K562 (cell line): ENCODE measurements around the gene ST6GALNAC2. TPM values are rescaled to one million over a fixed set of nuclear protein-coding genes. Genes with fewer than 3 reads are reported as not detected.

ENCODE experiments used
- ATAC-seq: fragments of 200-7000 bp; cut with Tn5 transposase; 3 replicates; pipeline ENCODE4 v1.9.1; 2020; ENCODE audit warnings: moderate library complexity
- BruUV-seq: library from RNA; stranded (reverse); fragments of 400-500 nt; replicated peaks from 2 replicates; lab custom pipeline; 2021; lab: Mats Ljungman, UMichigan
- CTCF ChIA-PET: fragments of 300-600 bp; formaldehyde crosslinking; extraction: SDS; loops from one replicate; lab custom pipeline; 2021; ENCODE audit warnings: low intra/inter-chr PET ratio; lab: Yijun Ruan, JAX
- POLR2A ChIA-PET: fragments of 300-600, 350-650 bp; sonication (Branson Sonifier 250); formaldehyde crosslinking; extraction: SDS; loops from one replicate; lab custom pipeline; 2021; ENCODE audit warnings: antibody characterized with exemption, inconsistent platforms; lab: Yijun Ruan, JAX
- DNase-seq, 4 experiments: peaks; one replicate each; pipeline versions ENCODE4 v3.0.0 to v3.0.0-alpha.2; 2011 to 2018; ENCODE audit warnings: low spot score in 3 of 4, mixed read lengths in 3 of 4; ENCODE audit errors: extremely low read depth in 1 of 4
- FAIRE-seq: peaks from 2 replicates; lab custom pipeline; 2011; peaks lifted over from hg19 to GRCh38; lab: Jason Lieb, UNC
- H2AFZ ChIP-seq: 2 replicates; pipeline ENCODE4 v1.6.0; 2011; ENCODE audit warnings: low read depth, low read length, control low read depth, inconsistent platforms
- H3K27ac ChIP-seq: fragments of 200-600 bp; 3 replicates; pipeline ENCODE4 v1.8.0; 2011; ENCODE audit warnings: low read depth, mild to moderate bottlenecking, control low read depth, inconsistent platforms, low read length, moderate library complexity, mixed read lengths; ENCODE audit errors: extremely low read depth
- H3K27me3 ChIP-seq, 2 experiments: fragments of 300-600 bp in 1 of 2; 2 replicates in 1 of 2; 3 replicates in 1 of 2; pipeline versions ENCODE4 v1.6.0 to v1.8.0; 2011; ENCODE audit warnings: inconsistent platforms in 2 of 2, low read length in 2 of 2, mild to moderate bottlenecking in 1 of 2, mixed read lengths in 1 of 2, moderate library complexity in 1 of 2; ENCODE audit not compliant: control insufficient read depth in 2 of 2, insufficient read depth in 2 of 2
- H3K36me3 ChIP-seq: fragments of 300-600 bp; 3 replicates; pipeline ENCODE4 v1.8.0; 2011; ENCODE audit warnings: mild to moderate bottlenecking, low read length, inconsistent platforms; ENCODE audit not compliant: control insufficient read depth, insufficient read depth
- H3K4me1 ChIP-seq, 2 experiments: fragments of 200-600 bp in 1 of 2; replicated peaks in 1 of 2; 2 replicates in 1 of 2; 3 replicates in 1 of 2; pipeline versions ENCODE4 v1.5.1 to v1.8.0; 2011; ENCODE audit warnings: inconsistent platforms in 2 of 2, low read length in 2 of 2, mild to moderate bottlenecking in 1 of 2, mixed read lengths in 1 of 2, moderate library complexity in 1 of 2; ENCODE audit not compliant: control insufficient read depth in 2 of 2, insufficient read depth in 2 of 2
- H3K4me2 ChIP-seq: 2 replicates; pipeline ENCODE4 v1.6.1; 2011; ENCODE audit warnings: low read length, control low read depth, inconsistent platforms, mixed read lengths; ENCODE audit not compliant: insufficient read depth
- H3K4me3 ChIP-seq: fragments of 200-600 bp; sonication (generic), shearing (Covaris generic); 2 replicates; pipeline ENCODE4 v1.5.1; 2016; ENCODE audit warnings: control low read depth, inconsistent platforms
- H3K79me2 ChIP-seq: fragments of 200-600 bp; 3 replicates; pipeline ENCODE4 v1.8.0; 2011; ENCODE audit warnings: low read length, inconsistent platforms; ENCODE audit not compliant: control insufficient read depth, insufficient read depth
- H3K9ac ChIP-seq, 2 experiments: 2 replicates each; pipeline versions ENCODE4 v1.6.0 to v1.6.1; 2011; ENCODE audit warnings: low read depth in 2 of 2, low read length in 2 of 2, control low read depth in 1 of 2, inconsistent platforms in 1 of 2, mild to moderate bottlenecking in 1 of 2, mixed read lengths in 1 of 2; ENCODE audit not compliant: insufficient read depth in 1 of 2
- H3K9me1 ChIP-seq: one replicate; pipeline ENCODE4 v1.6.0; 2011; ENCODE audit warnings: inconsistent platforms, mild to moderate bottlenecking, low read length, moderate library complexity; ENCODE audit not compliant: control insufficient read depth, insufficient read depth
- H3K9me3 ChIP-seq: replicated peaks from 2 replicates; pipeline ENCODE4 v1.5.1; 2011; ENCODE audit warnings: low read depth, low read length, inconsistent platforms; ENCODE audit not compliant: control insufficient read depth, insufficient read depth
- H4K20me1 ChIP-seq: replicated peaks from 2 replicates; pipeline ENCODE4 v1.6.1; 2011; ENCODE audit warnings: low read length, inconsistent platforms, mixed read lengths; ENCODE audit not compliant: control insufficient read depth, insufficient read depth
- BHLHE40 ChIP-seq: IDR thresholded peaks from 2 replicates; pipeline ENCODE4 v1.6.1; 2011; ENCODE audit warnings: low read length, improper control_type of control experiment
- E2F8 ChIP-seq: fragments of 450-650 bp; IDR thresholded peaks from 2 replicates; pipeline ENCODE4 v1.7.1; 2018; ENCODE audit warnings: mild to moderate bottlenecking, low read depth; ENCODE audit not compliant: partially characterized antibody
- EGR1 ChIP-seq: fragments of 450-650 bp; conservative IDR thresholded peaks from 2 replicates; pipeline ENCODE4 v1.6.1; 2017; ENCODE audit warnings: mild to moderate bottlenecking
- FOXA3 ChIP-seq, 2 experiments: fragments of 450-650 bp in 1 of 2; sonication (generic) in 1 of 2; formaldehyde crosslinking; IDR thresholded peaks in 1 of 2; conservative IDR thresholded peaks in 1 of 2; 2 replicates each; pipeline versions ENCODE4 v1.4.0 to v1.8.0; 2020 to 2022; ENCODE audit warnings: mild to moderate bottlenecking in 2 of 2, missing genetic modification reagents in 1 of 2
- GTF2F1 ChIP-seq: IDR thresholded peaks from 2 replicates; pipeline ENCODE4 v1.6.1; 2011; ENCODE audit warnings: low read depth, low read length, improper control_type of control experiment
- POLR2G ChIP-seq: fragments of 200-400 bp; formaldehyde crosslinking; IDR thresholded peaks from 2 replicates; pipeline ENCODE4 v1.6.1; 2017; ENCODE audit warnings: low read depth, mild to moderate bottlenecking, antibody characterized with exemption, low read length, moderate library complexity
- RBM17 ChIP-seq: fragments of 200-400 bp; formaldehyde crosslinking; IDR thresholded peaks from 2 replicates; pipeline ENCODE4 v1.6.1; 2017; ENCODE audit warnings: low read depth, mild to moderate bottlenecking, low read length, borderline replicate concordance
- RBM25 ChIP-seq: fragments of 200-400 bp; formaldehyde crosslinking; IDR thresholded peaks from 2 replicates; pipeline ENCODE4 v1.6.1; 2018; ENCODE audit warnings: low read length, low read depth, moderate library complexity; ENCODE audit not compliant: severe bottlenecking
- ZNF133 ChIP-seq: fragments of 250-450 bp; sonication (Bioruptor Pico); IDR thresholded peaks from 2 replicates; pipeline ENCODE4 v1.4.0; 2020; ENCODE audit warnings: mild to moderate bottlenecking
- ZNF407 ChIP-seq: fragments of 450-650 bp; IDR thresholded peaks from 2 replicates; pipeline ENCODE4 v1.6.1; 2016; ENCODE audit warnings: low read depth
- WGBS: fragments of 100-300 bp; shearing (Covaris generic); methylation state at CpG from one replicate; pipeline ENCODE4 v1.1.6; 2016; ENCODE audit warnings: low coverage, mixed read lengths; ENCODE audit not compliant: insufficient coverage; ENCODE audit errors: missing lambda C conversion rate; 5-methylcytosine and 5-hydroxymethylcytosine counted together
- in situ Hi-C: fragments of 300-500 bp; cut with MboI; formaldehyde crosslinking; loops from 4 replicates; pipeline ENCODE4 v1.15.0; 2018; ENCODE audit warnings: inconsistent platforms, mixed read lengths
- intact Hi-C: fragments of 100-400 bp; cut with micrococcal nuclease; formaldehyde crosslinking; loops from 2 replicates; pipeline ENCODE4 v1.14.2; 2022
- polyA plus RNA-seq, 8 experiments: library from polyadenylated mRNA; depleted of rRNA in 4 of 8; stranded (reverse) in 5 of 8; unstranded in 3 of 8; fragments of >200 nt; fragmentation: Nextera tagmentation in 2 of 8; fragmentation: Illumina TruSeq in 1 of 8; extraction: Ambion mirVana in 2 of 8; extraction: Trizol in 1 of 8; gene quantifications; 2 replicates each; pipeline versions ENCODE4 v1.2.1 to v1.2.3, GENCODE V29; 2011 to 2014; ENCODE audit warnings: inconsistent platforms in 1 of 8, missing spikeins in 1 of 8
- total RNA-seq, 7 experiments: library from RNA; depleted of rRNA in 6 of 7; stranded (reverse); fragments of >200 nt in 6 of 7; fragmentation: Illumina TruSeq in 2 of 7; extraction: Trizol in 2 of 7; gene quantifications; 2 replicates each; pipeline versions ENCODE4 v1.2.1 to v1.2.3, GENCODE V29; 2011 to 2021; ENCODE audit warnings: low replicate concordance in 1 of 7

Gene ST6GALNAC2
- total and polyA plus RNA-seq, 9 of the 15 experiments (the other 6 are each of a cell fraction or from before 2014, with no cell fraction given) = 0.18 TPM; not detected in 8

GRCh38 chr17:76578376-76578775 is 7.3 kb downstream of the ST6GALNAC2 start:
- no peaks in the 10 kb centered on the region for H3K79me2 ChIP-seq
- intact Hi-C loops (no loop called here), in situ Hi-C loops (no loop called here)
- H3K36me3 ChIP-seq = no peaks in the 10 kb centered on the region
- FAIRE-seq (no peak), ATAC-seq (peak; percentile 63), DNase-seq (peak in 2 of 4 experiments; percentile 39 to 59)
- peak overlapping the region; percentile 83 for H2AFZ ChIP-seq
- BruUV-seq = no TSS peak
- peak overlapping the region; percentile 70; the same call in 1 of the 2 replicates for H3K4me2 ChIP-seq
- no peaks in the 10 kb centered on the region for H3K27me3 ChIP-seq
- H3K27ac ChIP-seq = peak overlapping the region; percentile 56; the same call in 2 of the 3 replicates
- POLR2A ChIA-PET = interaction anchor here (0.6 to 2.8 kb wide), 7 partner anchors 11 to 1290 kb away, joined by 3 to 29 read pairs (median 4); no protein-coding TSS in a partner anchor
- 43% methylated on average over 4 of the region's 5 CpGs for WGBS
- H3K9ac ChIP-seq = peak overlapping the region in 1 of 2 experiments; percentile 42; a peak in 2 of 4 replicates
- no peaks in the 10 kb centered on the region for H4K20me1 ChIP-seq
- no peak overlapping the region for H3K4me3 ChIP-seq
- no peaks in the 10 kb centered on the region for H3K9me3 ChIP-seq
- CTCF ChIA-PET = no interaction called here
- H3K4me1 ChIP-seq = peaks cover 16 to 20% of the 10 kb centered on the region in 2 experiments
- H3K9me1 ChIP-seq = no peaks in the 10 kb centered on the region
- TF ChIP-seq FOXA3 (CRISPR knock-in tag; conservative IDR thresholded peaks at IDR 0.05 in 1 of 2, IDR thresholded peaks at IDR 0.05 in 1 of 2) = peak in 1 of 2 experiments; percentile 36; a peak in 1 of 4 replicates
- TF ChIP-seq RBM25 = no peak
- TF ChIP-seq EGR1 = no peak
- TF ChIP-seq BHLHE40 = no peak
- TF ChIP-seq ZNF407 = 0 out of 2 replicates have a peak, but pooled peaks have one; percentile 10
- no peak for TF ChIP-seq POLR2G
- no peak for TF ChIP-seq RBM17
- no peak for TF ChIP-seq GTF2F1
- TF ChIP-seq ZNF133 (CRISPR knock-in tag) = no peak
- TF ChIP-seq E2F8 = no peak
